ENCODE results near the gene UQCC2.

UQCC2 gene

GRCh38 chr6:33725222-33725621 is 13.7 kb upstream of the UQCC2 start:
- Mint-ChIP-seq H3K27me3 (peaks cover 26% of the 10 kb centered on the region), H3K4me3 (no peak overlapping the region), H3K27ac (no peak overlapping the region), H3K4me1 (ENCODE audit: low read depth) (no peaks in the 10 kb centered on the region), H3K36me3 (ENCODE audit: low read depth) (no peaks in the 10 kb centered on the region), H3K9me3 (no peaks in the 10 kb centered on the region)
- intact Hi-C loops (cut with micrococcal nuclease), result no loop called here

- no peaks in the 10 kb centered on the region for H3K36me3 Mint-ChIP-seq (ENCODE audit: low read depth)
Measured at GRCh38 chr6:33724102-33725023, 12.9 kb upstream of the UQCC2 start.

DNA sequence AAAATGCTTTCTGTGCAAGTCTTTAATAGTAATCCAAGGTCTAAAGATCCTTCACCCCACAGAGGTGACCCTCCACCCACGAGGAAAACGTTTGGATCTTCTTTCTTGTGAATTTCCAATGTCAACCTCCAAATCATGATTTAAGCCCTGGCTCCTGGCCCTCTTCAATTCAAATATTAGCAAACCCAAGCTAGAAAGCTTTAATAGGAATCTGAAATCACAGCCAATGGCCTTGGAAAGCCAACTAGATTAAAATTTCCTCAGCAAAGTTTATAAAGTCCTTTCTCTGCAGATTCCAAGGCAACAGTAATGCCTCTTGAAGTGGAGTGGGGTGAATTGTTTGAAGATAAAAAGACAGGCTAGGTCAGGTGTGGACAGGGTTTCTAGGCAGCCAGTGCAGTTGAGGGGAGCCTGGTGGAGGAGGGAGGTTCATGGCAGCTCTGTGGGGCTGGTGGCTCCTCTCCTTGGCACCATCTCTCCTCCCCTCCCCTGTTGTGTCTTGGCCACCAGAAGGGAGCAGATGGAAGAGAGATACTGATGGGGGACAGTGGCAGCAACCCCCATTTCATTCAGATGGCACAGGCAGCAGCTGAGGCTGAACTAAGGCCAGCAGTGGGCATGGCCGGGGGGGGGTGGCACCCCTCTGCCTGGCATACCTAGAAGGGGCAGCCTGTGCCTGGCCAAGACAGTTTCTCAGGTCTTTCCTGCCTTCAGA is 12.0 kb upstream of the UQCC2 start:
- Mint-ChIP-seq H3K9me3 (no peaks in the 10 kb centered on the region), H3K27me3 (peaks cover 28% of the 10 kb centered on the region), H3K4me3 (no peak overlapping the region), H3K4me1 (ENCODE audit: low read depth) (no peaks in the 10 kb centered on the region), H3K36me3 (ENCODE audit: low read depth) (no peaks in the 10 kb centered on the region), H3K27ac (no peak overlapping the region)
- intact Hi-C loops (cut with micrococcal nuclease), result no loop called here

More at GRCh38 chr6:33724102-33725023, 12.9 kb upstream of the UQCC2 start:
- no peaks in the 10 kb centered on the region for H3K4me1 Mint-ChIP-seq (ENCODE audit: low read depth)
- no peak overlapping the region for H3K27ac Mint-ChIP-seq
- intact Hi-C loops (cut with micrococcal nuclease), result no loop called here
- peaks cover 30% of the 10 kb centered on the region for H3K27me3 Mint-ChIP-seq
- no peaks in the 10 kb centered on the region for H3K9me3 Mint-ChIP-seq
- H3K4me3 Mint-ChIP-seq, result no peak overlapping the region

DNA sequence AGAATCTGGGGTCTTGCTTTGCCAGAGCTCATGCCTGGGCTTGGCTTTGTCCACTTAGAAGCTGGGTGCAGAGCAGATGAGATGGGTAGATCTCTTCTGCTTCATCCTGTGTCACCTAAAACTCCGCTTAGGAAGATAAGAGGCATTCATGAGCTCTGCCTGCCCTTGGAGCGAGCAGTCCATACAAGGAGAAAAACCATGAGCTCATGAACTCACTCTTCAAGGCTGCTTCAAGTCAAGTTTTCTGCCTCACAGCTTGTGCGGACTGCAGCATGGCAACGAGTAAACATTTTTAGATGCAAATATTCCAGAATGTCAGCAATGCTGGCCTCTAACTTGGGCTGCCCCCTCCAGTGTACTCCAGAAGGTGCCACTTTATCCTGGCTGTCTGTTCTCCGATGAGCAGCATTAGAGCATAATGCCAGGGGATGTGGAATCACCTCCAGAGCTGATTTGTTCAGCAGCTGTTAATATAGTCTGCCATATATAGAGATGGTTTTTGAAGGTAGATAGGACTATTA is 10.7 kb upstream of the UQCC2 start:
- H3K4me1 Mint-ChIP-seq (ENCODE audit: low read depth), result no peaks in the 10 kb centered on the region
- no peak overlapping the region for H3K27ac Mint-ChIP-seq
- H3K9me3 Mint-ChIP-seq, result no peaks in the 10 kb centered on the region
- no peak overlapping the region for H3K4me3 Mint-ChIP-seq
- intact Hi-C loops (cut with micrococcal nuclease), result no loop called here
- H3K36me3 Mint-ChIP-seq (ENCODE audit: low read depth), result no peaks in the 10 kb centered on the region
- peaks cover 27% of the 10 kb centered on the region for H3K27me3 Mint-ChIP-seq

- Mint-ChIP-seq H3K4me1 (ENCODE audit: low read depth) (no peaks in the 10 kb centered on the region), H3K9me3 (no peaks in the 10 kb centered on the region), H3K27ac (no peak overlapping the region), H3K4me3 (no peak overlapping the region), H3K27me3 (peaks cover 24% of the 10 kb centered on the region), H3K36me3 (ENCODE audit: low read depth) (no peaks in the 10 kb centered on the region)
- intact Hi-C loops (cut with micrococcal nuclease), result no loop called here
Measured at GRCh38 chr6:33721508-33721907, 10.0 kb upstream of the UQCC2 start.

- H3K27ac Mint-ChIP-seq, result no peak overlapping the region
- peaks cover 24% of the 10 kb centered on the region for H3K27me3 Mint-ChIP-seq
- no peak overlapping the region for H3K4me3 Mint-ChIP-seq
- H3K36me3 Mint-ChIP-seq (ENCODE audit: low read depth), result no peaks in the 10 kb centered on the region
- intact Hi-C loops (cut with micrococcal nuclease), result no loop called here
- H3K9me3 Mint-ChIP-seq, result no peaks in the 10 kb centered on the region
- no peaks in the 10 kb centered on the region for H3K4me1 Mint-ChIP-seq (ENCODE audit: low read depth)
Measured at GRCh38 chr6:33720998-33721397, 9.5 kb upstream of the UQCC2 start.

- Mint-ChIP-seq H3K4me1 (ENCODE audit: low read depth) (no peaks in the 10 kb centered on the region), H3K36me3 (ENCODE audit: low read depth) (no peaks in the 10 kb centered on the region), H3K27me3 (peaks cover 21% of the 10 kb centered on the region), H3K27ac (no peak overlapping the region), H3K4me3 (no peak overlapping the region), H3K9me3 (no peaks in the 10 kb centered on the region)
- intact Hi-C loops (cut with micrococcal nuclease), result no loop called here
Measured at GRCh38 chr6:33719326-33719987, 8.0 kb upstream of the UQCC2 start.

DNA sequence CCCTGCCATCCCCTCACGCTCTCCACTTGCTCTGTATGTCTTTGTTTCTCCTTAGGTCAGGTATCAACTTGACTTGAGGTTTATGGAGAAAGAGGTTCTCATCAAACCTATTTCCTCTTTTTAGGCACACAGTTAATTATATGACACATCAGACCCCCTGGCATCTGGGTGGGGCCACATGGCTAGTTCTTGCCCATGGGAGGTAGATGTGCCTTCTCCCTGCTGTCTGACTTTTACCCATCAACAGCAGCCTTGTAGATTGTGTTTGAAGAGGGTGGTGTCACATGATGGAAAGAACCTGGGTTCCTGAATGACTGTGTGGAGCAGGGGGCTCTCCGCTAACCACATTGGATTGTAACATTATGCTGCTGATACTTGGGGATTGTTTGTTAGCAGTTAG is 7.2 kb upstream of the UQCC2 start:
- H3K36me3 Mint-ChIP-seq (ENCODE audit: low read depth), result no peaks in the 10 kb centered on the region
- H3K4me3 Mint-ChIP-seq, result no peak overlapping the region
- no peaks in the 10 kb centered on the region for H3K9me3 Mint-ChIP-seq
- intact Hi-C loops (cut with micrococcal nuclease), result no loop called here
- H3K4me1 Mint-ChIP-seq (ENCODE audit: low read depth), result no peaks in the 10 kb centered on the region
- no peak overlapping the region for H3K27ac Mint-ChIP-seq
- H3K27me3 Mint-ChIP-seq, result peaks cover 18% of the 10 kb centered on the region

DNA sequence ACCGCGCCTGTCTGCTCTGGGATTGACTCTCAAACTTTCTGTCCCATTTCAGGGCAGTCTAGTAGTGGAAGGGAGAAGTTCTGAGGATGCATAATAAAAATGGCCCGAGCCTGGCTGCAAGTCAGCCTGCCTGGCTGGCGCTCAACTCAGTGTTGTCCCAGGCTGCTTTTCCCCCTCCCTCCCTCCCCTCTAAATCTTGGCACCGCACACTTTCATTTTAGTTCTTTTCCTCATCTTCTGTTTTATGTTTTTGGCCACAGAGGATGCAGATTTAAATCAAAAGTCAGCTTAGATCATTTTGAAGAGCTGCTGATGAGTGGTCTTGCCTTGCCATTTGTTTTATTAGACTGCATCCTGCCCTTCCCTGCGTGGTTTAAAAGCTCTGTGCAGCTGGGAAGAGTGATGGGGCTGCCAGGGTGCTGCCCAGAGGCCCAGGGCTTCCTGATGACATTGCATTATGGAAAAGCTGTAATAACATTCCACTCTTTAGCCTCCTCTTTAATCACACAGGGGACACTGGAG is 6.5 kb upstream of the UQCC2 start:
- no peak overlapping the region for H3K4me3 Mint-ChIP-seq
- no peaks in the 10 kb centered on the region for H3K36me3 Mint-ChIP-seq (ENCODE audit: low read depth)
- intact Hi-C loops (cut with micrococcal nuclease), result no loop called here
- no peaks in the 10 kb centered on the region for H3K4me1 Mint-ChIP-seq (ENCODE audit: low read depth)
- no peaks in the 10 kb centered on the region for H3K9me3 Mint-ChIP-seq
- no peak overlapping the region for H3K27ac Mint-ChIP-seq
- peaks cover 14% of the 10 kb centered on the region for H3K27me3 Mint-ChIP-seq

DNA sequence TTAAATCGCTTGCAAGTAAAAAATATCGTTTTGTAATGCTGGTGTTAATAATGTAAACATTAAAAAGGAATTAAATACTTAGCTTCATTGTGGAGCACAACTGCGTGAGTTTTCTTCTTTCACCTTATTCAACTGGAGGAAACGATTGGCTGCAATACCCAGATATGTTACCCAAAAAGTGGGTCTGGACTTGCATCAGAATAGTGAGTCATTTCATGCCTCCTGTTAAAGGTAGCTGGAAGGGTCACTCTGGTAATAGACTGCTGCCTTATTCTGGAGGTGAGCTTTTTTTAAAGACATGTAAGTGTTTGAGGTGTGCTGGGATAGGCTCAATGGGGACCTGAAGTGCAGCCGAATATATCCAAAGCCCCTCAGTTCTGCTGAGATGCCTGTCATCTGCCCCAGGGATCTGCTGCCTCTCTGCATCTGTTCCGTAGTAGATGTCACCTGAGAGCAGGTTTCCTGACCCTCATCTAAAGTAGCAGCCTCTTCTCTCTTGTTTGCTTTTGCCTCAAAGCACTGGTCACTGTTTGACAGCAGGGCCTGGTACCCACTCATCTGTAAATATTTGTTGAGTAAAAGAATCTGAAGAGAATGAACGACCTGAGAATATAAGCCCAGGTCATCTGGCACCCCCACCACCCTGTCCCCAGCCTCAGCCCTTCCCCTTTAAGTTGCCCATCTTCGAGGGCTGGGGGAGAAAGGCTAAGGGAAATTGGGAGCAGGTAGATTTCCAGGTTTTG is 5.6 kb upstream of the UQCC2 start:
- Mint-ChIP-seq H3K9me3 (no peaks in the 10 kb centered on the region), H3K27me3 (peaks cover 10% of the 10 kb centered on the region), H3K4me1 (ENCODE audit: low read depth) (peaks cover 1% of the 10 kb centered on the region), H3K27ac (no peak overlapping the region), H3K36me3 (ENCODE audit: low read depth) (no peaks in the 10 kb centered on the region), H3K4me3 (no peak overlapping the region)
- intact Hi-C loops (cut with micrococcal nuclease), result no loop called here

- H3K27me3 Mint-ChIP-seq, result peaks cover 6% of the 10 kb centered on the region
- H3K9me3 Mint-ChIP-seq, result no peaks in the 10 kb centered on the region
- H3K36me3 Mint-ChIP-seq (ENCODE audit: low read depth), result peaks cover 3% of the 10 kb centered on the region
- H3K4me3 Mint-ChIP-seq, result no peak overlapping the region
- peaks cover 5% of the 10 kb centered on the region for H3K4me1 Mint-ChIP-seq (ENCODE audit: low read depth)
- intact Hi-C loops (cut with micrococcal nuclease), result no loop called here
- H3K27ac Mint-ChIP-seq, result no peak overlapping the region
Measured at GRCh38 chr6:33716379-33716778, 4.9 kb upstream of the UQCC2 start.

DNA sequence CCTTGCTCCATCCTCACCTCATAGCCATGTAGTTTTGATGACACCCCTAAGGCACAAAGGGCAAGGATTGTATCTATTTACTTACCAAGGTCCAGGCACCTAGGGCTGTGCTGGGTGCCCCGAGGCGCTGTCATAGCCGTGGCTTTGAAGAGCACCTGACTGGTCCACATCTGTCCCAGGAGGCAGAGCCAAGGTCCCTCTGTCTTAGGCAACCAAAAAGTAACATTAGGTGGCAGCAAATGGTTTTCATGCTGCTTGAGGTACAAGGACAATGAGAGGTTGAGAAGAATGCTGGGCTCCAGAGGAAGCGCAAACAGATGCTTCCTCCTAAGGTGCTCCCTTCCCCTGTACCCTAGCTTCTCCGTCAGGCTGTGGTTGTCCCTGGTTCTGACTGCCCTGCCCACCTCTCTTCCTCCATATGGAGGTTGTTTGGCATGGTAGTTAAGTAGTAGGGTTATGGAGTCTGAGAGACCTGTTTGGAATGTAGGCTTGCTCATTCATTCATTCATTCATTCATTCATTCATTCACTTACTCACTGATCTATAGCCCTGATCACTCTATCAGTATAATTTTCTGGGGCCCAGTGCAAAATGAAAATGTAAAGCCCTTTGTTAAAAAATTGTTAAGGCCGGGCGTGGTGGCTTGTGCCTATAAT is 3.0 kb upstream of the UQCC2 start:
- peaks cover 17% of the 10 kb centered on the region for H3K4me1 Mint-ChIP-seq (ENCODE audit: low read depth)
- H3K36me3 Mint-ChIP-seq (ENCODE audit: low read depth), result peaks cover 16% of the 10 kb centered on the region
- H3K27me3 Mint-ChIP-seq, result peaks cover 1% of the 10 kb centered on the region
- H3K4me3 Mint-ChIP-seq, result no peak overlapping the region
- no peaks in the 10 kb centered on the region for H3K9me3 Mint-ChIP-seq
- intact Hi-C loops (cut with micrococcal nuclease), result no loop called here
- no peak overlapping the region for H3K27ac Mint-ChIP-seq

DNA sequence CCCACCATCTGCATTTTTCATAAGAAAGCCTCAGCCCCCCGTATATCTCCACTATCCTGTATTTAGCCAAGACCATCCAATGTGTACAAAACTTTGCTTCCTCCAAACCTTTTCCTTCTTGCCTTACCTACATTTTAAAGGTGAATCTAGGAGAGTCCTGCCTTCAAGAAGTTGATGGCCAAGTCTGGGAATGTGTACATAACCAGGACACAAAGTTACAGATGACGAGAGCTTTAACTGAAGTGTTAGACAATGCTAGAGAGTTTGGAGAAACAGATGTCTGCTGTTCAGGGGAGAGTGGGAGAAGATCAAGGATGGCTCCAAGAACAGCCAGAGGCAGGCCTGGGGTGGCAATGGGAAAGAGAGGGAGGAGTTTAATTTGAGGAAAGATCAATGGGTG is 2.3 kb upstream of the UQCC2 start:
- intact Hi-C loops (cut with micrococcal nuclease), result no loop called here
- H3K27me3 Mint-ChIP-seq, result no peaks in the 10 kb centered on the region
- H3K9me3 Mint-ChIP-seq, result no peaks in the 10 kb centered on the region
- H3K36me3 Mint-ChIP-seq (ENCODE audit: low read depth), result peaks cover 23% of the 10 kb centered on the region
- H3K4me1 Mint-ChIP-seq (ENCODE audit: low read depth), result peaks cover 17% of the 10 kb centered on the region
- H3K27ac Mint-ChIP-seq, result no peak overlapping the region
- H3K4me3 Mint-ChIP-seq, result no peak overlapping the region
